GM20000 (cell line): ENCODE data around the gene SMIM24.

Experiments used
- DNase-seq: peaks from one replicate; pipeline ENCODE4 v3.0.0; 2012; ENCODE audit warnings: low spot score
- TF ChIP-seq, protein P1 (sequence below): IDR thresholded peaks from 2 replicates; pipeline ENCODE4 v1.5.1; 2012; ENCODE audit warnings: mild to moderate bottlenecking, control low read depth; ENCODE audit errors: extremely low read depth, missing control alignments

Gene SMIM24

DNA sequence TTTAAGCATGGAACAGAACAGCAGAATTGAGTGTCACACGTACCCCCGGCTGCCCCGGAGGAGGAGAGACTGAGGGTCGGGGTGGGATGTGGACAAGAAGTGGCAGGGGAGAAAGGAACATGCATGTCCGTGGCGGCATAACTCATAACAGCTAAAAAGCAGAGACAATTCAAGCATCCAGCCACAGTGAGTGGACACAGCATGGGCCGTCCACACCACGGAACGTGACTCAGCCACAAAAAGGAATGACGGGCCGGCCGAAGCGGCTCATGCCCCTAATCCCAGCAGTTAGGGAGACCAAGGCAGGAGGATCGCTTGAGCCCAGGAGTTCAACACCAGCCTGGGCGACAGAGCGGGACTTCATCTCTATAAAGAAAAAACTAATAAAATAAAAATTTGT is 12.6 kb upstream of the SMIM24 start:
- DNase-seq = no peak
- TF ChIP-seq, protein P1, sequence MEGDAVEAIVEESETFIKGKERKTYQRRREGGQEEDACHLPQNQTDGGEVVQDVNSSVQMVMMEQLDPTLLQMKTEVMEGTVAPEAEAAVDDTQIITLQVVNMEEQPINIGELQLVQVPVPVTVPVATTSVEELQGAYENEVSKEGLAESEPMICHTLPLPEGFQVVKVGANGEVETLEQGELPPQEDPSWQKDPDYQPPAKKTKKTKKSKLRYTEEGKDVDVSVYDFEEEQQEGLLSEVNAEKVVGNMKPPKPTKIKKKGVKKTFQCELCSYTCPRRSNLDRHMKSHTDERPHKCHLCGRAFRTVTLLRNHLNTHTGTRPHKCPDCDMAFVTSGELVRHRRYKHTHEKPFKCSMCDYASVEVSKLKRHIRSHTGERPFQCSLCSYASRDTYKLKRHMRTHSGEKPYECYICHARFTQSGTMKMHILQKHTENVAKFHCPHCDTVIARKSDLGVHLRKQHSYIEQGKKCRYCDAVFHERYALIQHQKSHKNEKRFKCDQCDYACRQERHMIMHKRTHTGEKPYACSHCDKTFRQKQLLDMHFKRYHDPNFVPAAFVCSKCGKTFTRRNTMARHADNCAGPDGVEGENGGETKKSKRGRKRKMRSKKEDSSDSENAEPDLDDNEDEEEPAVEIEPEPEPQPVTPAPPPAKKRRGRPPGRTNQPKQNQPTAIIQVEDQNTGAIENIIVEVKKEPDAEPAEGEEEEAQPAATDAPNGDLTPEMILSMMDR = no peak

DNA sequence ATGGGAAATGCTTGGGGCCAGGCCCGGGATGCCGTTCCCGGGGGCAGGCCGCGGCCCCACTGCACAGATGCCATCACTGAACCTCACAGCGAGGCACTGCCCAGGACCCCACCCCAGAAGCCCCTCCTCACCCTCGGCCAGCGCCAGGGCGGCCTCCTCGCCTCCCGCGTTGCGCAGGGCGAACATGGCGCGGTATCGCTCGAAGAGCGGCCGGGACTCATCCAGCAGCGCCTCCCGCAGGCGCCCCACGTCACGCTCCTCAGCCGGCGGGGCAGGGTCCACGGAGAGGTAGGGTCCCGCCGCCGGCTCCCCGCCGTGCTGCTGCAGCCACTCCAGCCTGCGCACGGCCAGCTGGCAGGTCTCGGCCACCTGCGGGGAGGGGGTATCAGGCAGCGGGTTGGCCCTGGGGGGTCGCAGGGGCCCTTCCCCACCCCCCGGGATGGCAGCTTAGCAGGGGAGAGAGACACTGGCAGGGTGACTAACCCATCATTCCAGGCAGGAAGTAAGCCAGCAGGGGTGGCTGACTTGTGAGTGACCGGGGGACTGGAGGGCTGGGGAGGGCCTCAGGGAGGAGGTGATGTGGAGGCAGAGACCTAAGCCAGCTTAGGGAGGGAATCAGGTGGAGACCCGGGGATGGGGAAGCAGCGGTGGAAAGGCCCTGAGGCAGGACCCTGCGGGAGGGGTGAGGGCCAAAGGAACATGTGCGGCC is 12.0 kb upstream of the SMIM24 start:
- TF ChIP-seq, protein P1 = no peak
- DNase-seq = no peak

DNA sequence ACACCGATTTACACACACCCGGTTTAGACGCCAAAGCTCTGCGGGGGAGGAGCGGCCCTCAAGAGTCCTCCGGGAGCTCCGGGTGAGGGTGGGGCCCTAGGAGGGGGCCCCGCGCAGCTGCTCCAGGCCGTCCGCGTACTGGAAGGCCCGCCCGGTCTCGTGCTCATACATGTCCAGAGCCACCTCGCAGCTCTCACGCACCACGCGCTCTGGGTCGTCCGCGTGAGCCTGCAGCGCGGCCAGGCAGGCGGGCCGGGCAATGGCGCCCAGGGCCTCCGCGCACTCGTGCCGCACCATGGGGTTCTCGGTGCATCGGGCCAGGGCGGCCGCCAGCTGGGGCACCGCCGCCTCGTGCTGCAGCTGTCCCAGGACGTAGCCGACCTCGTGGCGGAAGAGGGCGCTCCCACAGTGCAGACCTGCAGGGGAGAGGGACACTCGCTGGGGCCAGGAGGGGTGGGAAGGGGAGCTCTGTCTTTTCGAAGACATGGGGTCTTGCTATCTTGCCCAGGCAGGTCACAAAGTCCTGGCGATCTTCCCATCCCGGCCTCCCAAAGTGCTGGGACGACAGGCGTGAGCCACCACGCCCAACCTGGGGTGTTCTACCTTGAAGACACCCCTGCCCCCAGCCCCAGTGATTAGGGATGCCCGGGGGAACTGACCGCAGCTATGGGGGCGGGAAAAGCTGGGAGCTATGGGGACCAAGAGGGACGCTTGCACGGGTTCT is 11.2 kb upstream of the SMIM24 start:
- TF ChIP-seq, protein P1 = no peak
- DNase-seq = no peak

DNA sequence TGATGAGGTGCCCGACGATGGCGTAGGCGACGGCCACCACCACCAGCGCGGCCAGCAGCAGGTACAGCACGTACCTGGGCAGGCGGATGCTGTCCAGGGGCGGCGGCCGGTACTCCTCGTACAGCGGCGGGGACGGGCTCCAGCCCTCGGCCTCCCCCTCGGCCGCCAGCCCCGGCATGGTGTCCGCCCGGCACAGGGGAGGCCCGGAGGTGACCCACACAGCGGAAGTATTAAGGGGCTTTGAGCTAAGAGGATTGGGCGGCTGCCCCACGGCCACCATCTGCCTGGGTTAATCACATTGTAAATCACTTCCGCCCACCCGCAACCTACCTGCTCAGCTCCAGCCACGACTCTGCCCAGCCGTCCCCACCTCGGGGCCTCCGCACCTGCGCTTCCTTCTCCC is 2.9 kb upstream of the SMIM24 start, which contains the start of gene SMIM44:
SMIM44 (minus strand) TSS at position 216 of the 403 bp plus-strand sequence; CDS start at position 178, 38 bp downstream.
- TF ChIP-seq, protein P1 = no peak
- no peak for DNase-seq

DNA sequence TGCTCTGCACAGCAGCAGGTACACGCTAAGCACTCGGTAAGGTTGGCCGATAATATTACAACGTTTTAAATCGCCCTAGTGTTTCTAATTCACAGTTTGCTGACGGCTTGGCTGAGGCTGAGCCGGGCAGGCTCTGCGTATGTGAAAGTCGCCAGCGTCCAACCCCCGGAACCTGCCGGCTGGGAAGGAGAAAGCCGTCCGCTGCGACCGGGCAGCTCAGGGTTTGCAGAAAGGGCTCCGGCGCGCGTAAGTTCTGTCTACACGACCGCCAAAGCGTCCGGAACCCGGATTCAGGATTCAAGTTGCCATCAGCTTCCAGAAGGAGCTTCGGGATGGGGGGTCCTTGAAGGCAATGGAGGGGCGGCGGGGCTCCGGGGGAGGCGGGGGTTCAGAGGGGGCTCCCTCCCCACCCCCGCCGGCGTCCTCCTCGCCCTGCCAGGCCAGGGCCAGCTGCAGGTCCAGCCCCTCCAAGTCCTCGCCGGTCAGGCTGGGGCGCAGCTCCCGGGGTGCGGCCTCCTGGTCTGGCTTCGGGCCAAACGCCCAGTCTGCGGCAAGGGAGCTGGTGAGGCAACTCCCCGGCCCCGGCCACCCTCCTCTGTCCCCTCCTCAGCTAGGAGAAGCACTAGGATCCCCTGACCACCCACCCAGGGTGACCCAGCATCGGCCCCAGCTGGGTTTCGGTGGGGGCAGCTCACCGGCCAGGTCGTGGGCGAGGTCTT is 2.3 kb upstream of the SMIM24 start:
- TF ChIP-seq, protein P1 = no peak
- DNase-seq = no peak

DNA sequence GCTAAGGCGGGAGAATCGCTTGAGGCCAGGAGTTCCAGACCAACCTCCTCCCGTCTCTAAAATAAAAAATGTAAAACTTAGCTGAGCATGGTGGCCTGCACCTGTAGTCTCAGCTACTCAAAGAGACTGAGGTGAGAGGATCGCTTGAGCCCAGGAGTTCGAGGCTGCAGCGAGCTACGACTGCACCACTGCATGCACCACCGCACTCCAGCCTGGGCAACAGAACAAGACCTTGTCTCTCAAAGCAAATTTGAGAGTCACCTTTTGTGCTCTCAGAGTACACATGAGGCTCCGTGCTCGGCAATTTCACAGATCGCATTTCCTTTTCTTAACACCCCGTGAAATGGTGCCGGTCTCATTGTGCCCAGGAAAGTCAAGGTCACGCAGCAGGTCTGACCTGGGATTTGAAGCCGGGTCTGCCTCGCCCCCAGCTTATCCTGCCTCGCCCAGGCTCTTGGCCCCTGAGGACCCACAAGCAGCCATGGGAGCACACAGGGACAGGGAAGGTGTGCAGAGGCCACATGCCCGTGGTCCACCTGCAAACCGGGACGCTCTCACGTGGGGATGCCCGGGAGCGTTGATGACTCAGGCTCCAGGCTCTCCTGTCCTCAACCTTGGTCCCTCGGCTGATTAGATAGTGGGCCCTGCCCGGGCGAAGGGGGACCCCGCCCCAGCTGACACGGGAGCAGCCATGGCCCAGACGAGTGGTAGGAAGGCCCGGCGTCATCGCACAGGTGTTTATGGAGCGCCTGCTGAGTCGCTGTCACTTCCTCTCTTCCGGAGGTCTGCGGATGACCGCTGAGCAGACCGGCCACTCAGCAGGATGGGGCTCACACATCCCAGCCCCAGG is 1.1 kb upstream of the SMIM24 start:
- DNase-seq = no peak
- TF ChIP-seq, protein P1 = no peak
